ENCODE data around the gene PLXDC2. TPM values are rescaled to one million over a fixed set of nuclear protein-coding genes. Genes with fewer than 3 reads are reported as not detected.

PLXDC2 gene
- total RNA-seq, 1 donor from 2014 or later: 143 TPM

GRCh38 chr10:19974554-19974953, 158.3 kb downstream of the PLXDC2 start:
- Histone ChIP-seq H3K36me3 (no peaks in the 10 kb centered on the region), H3K4me3 (no peak overlapping the region), H3K27me3 (ENCODE audit: low read depth) (no peaks in the 10 kb centered on the region), H3K4me1 (peaks cover 16% of the 10 kb centered on the region), H3K27ac (no peak overlapping the region), H3K9me3 (peaks cover 3% of the 10 kb centered on the region)
- TF ChIP-seq, protein P1, sequence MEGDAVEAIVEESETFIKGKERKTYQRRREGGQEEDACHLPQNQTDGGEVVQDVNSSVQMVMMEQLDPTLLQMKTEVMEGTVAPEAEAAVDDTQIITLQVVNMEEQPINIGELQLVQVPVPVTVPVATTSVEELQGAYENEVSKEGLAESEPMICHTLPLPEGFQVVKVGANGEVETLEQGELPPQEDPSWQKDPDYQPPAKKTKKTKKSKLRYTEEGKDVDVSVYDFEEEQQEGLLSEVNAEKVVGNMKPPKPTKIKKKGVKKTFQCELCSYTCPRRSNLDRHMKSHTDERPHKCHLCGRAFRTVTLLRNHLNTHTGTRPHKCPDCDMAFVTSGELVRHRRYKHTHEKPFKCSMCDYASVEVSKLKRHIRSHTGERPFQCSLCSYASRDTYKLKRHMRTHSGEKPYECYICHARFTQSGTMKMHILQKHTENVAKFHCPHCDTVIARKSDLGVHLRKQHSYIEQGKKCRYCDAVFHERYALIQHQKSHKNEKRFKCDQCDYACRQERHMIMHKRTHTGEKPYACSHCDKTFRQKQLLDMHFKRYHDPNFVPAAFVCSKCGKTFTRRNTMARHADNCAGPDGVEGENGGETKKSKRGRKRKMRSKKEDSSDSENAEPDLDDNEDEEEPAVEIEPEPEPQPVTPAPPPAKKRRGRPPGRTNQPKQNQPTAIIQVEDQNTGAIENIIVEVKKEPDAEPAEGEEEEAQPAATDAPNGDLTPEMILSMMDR (IDR thresholded peaks at IDR 0.05): no peak
- ATAC-seq (no peak), DNase-seq (no peak)
- intact Hi-C loops (cut with DNase I): no loop called here

DNA sequence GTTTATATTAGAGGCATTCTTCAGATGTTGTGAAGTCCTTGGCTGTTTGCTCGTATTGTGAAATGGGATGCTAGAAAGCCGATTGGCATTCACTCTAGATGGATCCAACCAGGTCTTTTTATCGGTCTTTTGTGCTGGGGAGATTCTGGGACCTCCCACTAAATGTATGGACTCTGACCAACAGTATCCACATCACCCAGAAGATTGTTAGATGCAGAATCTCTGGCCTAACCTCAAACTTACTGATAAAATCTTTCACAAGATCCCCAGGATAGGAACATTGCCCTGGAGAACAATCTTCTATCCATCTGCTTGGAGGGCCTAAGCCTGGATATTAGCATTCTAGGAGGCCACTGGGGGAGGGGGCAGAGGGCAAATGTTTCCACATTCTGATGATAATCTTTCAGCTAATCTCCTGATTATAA, 160.9 kb downstream of the PLXDC2 start:
- H3K36me3 ChIP-seq: no peaks in the 10 kb centered on the region
- no peak overlapping the region for H3K27ac ChIP-seq
- H3K4me1 ChIP-seq: peaks cover 11% of the 10 kb centered on the region
- ATAC-seq (no peak), DNase-seq (no peak)
- no peak overlapping the region for H3K4me3 ChIP-seq
- TF ChIP-seq, protein P1 (IDR thresholded peaks at IDR 0.05): no peak
- H3K27me3 ChIP-seq (ENCODE audit: low read depth): no peaks in the 10 kb centered on the region
- H3K9me3 ChIP-seq: peaks cover 3% of the 10 kb centered on the region
- intact Hi-C loops (cut with DNase I): no loop called here

GRCh38 chr10:19979628-19980027, 163.4 kb downstream of the PLXDC2 start:
- TF ChIP-seq, protein P1 (IDR thresholded peaks at IDR 0.05): no peak
- Histone ChIP-seq H3K4me3 (no peak overlapping the region), H3K9me3 (peaks cover 3% of the 10 kb centered on the region), H3K27me3 (ENCODE audit: low read depth) (no peaks in the 10 kb centered on the region), H3K36me3 (no peaks in the 10 kb centered on the region), H3K4me1 (no peaks in the 10 kb centered on the region), H3K27ac (no peak overlapping the region)
- intact Hi-C loops (cut with DNase I): no loop called here
- DNase-seq (no peak), ATAC-seq (no peak)

- no peaks in the 10 kb centered on the region for H3K36me3 ChIP-seq
- no peak overlapping the region for H3K27ac ChIP-seq
- TF ChIP-seq, protein P1 (IDR thresholded peaks at IDR 0.05): no peak
- ATAC-seq (no peak), DNase-seq (no peak)
- H3K9me3 ChIP-seq: no peaks in the 10 kb centered on the region
- H3K4me3 ChIP-seq: no peak overlapping the region
- no peaks in the 10 kb centered on the region for H3K4me1 ChIP-seq
- no peaks in the 10 kb centered on the region for H3K27me3 ChIP-seq (ENCODE audit: low read depth)
- intact Hi-C loops (cut with DNase I): no loop called here
Measured at GRCh38 chr10:19983880-19984565, 167.8 kb downstream of the PLXDC2 start.

- no peak overlapping the region for H3K4me3 ChIP-seq
- H3K9me3 ChIP-seq: no peaks in the 10 kb centered on the region
- H3K27ac ChIP-seq: no peak overlapping the region
- no peak for DNase-seq
- intact Hi-C loops (cut with DNase I): no loop called here
- no peaks in the 10 kb centered on the region for H3K36me3 ChIP-seq
- H3K4me1 ChIP-seq: no peaks in the 10 kb centered on the region
- TF ChIP-seq, protein P1 (IDR thresholded peaks at IDR 0.05): no peak
- H3K27me3 ChIP-seq (ENCODE audit: low read depth): no peaks in the 10 kb centered on the region
- ATAC-seq: no peak
Measured at GRCh38 chr10:19985745-19986144, 169.5 kb downstream of the PLXDC2 start.

All from lower lobe of right lung (tissue), 2 donors.